CD14-positive monocyte (primary cell): Measurements from ENCODE around the gene DPYD. TPM values are rescaled to one million over a fixed set of nuclear protein-coding genes. Genes with fewer than 3 reads are reported as not detected.

ENCODE experiments used
- DNase-seq, 3 donors: peaks; one replicate each; pipeline ENCODE4 v3.0.0-alpha.2; 2011 to 2022
- H2AFZ ChIP-seq: 2 replicates; pipeline ENCODE4 v1.6.0; 2012; ENCODE audit warnings: mild to moderate bottlenecking, low read depth, low read length, inconsistent platforms; ENCODE audit not compliant: insufficient read depth, poor library complexity, severe bottlenecking
- H3K27ac ChIP-seq, 2 donors: 1 replicate in 1 of 2; 2 replicates in 1 of 2; pipeline ENCODE4 v1.5.1; 2012 to 2013; ENCODE audit warnings: low read length in 2 of 2, control low read depth in 1 of 2, inconsistent platforms in 1 of 2, low read depth in 1 of 2, mild to moderate bottlenecking in 1 of 2
- H3K27me3 ChIP-seq, 2 donors: one replicate each; pipeline versions ENCODE4 v1.6.0 to v1.6.1; 2011 to 2013; ENCODE audit warnings: low read length in 2 of 2; ENCODE audit not compliant: control insufficient read depth in 2 of 2, insufficient read depth in 2 of 2
- H3K36me3 ChIP-seq, 2 donors: replicated peaks in 1 of 2; 1 replicate in 1 of 2; 2 replicates in 1 of 2; pipeline versions ENCODE4 v1.5.1 to v1.6.1; 2012 to 2013; ENCODE audit warnings: low read length in 2 of 2, control low read depth in 1 of 2, inconsistent platforms in 1 of 2, mild to moderate bottlenecking in 1 of 2; ENCODE audit not compliant: insufficient read depth in 2 of 2, control insufficient read depth in 1 of 2
- H3K4me1 ChIP-seq, 2 donors: 1 replicate in 1 of 2; 2 replicates in 1 of 2; pipeline versions ENCODE4 v1.5.1 to v1.6.1; 2012 to 2013; ENCODE audit warnings: low read length in 2 of 2, control low read depth in 1 of 2, inconsistent platforms in 1 of 2, mild to moderate bottlenecking in 1 of 2, moderate library complexity in 1 of 2; ENCODE audit not compliant: insufficient read depth in 2 of 2, control insufficient read depth in 1 of 2
- H3K4me2 ChIP-seq: replicated peaks from 2 replicates; pipeline ENCODE3; 2012; ENCODE audit warnings: low read length, moderate library complexity, mild to moderate bottlenecking; ENCODE audit not compliant: poor library complexity, severe bottlenecking; ENCODE audit errors: extremely low read depth
- H3K4me3 ChIP-seq, 3 experiments: fragments of 200-600 bp in 1 of 3; sonication (generic) in 1 of 3; replicated peaks in 1 of 3; 1 replicate in 2 of 3; 2 replicates in 1 of 3; pipeline ENCODE4 v1.5.1; 2011 to 2013; ENCODE audit warnings: low read length in 3 of 3, mild to moderate bottlenecking in 3 of 3, control low read depth in 2 of 3, low read depth in 2 of 3, inconsistent platforms in 1 of 3, moderate library complexity in 1 of 3
- H3K79me2 ChIP-seq: 2 replicates; pipeline ENCODE4 v1.6.0; 2012; ENCODE audit warnings: mild to moderate bottlenecking, control low read depth, inconsistent platforms, low read length, moderate library complexity; ENCODE audit not compliant: insufficient read depth
- H3K9ac ChIP-seq: 2 replicates; pipeline ENCODE4 v1.6.0; 2017; ENCODE audit warnings: low read length, mild to moderate bottlenecking; ENCODE audit not compliant: insufficient read depth, poor library complexity, severe bottlenecking
- H3K9me3 ChIP-seq, 2 donors: replicated peaks in 1 of 2; 1 replicate in 1 of 2; 2 replicates in 1 of 2; pipeline versions ENCODE4 v1.5.1 to v1.6.1; 2012 to 2013; ENCODE audit warnings: low read length in 2 of 2, control low read depth in 1 of 2; ENCODE audit not compliant: control insufficient read depth in 1 of 2, insufficient read depth in 1 of 2
- H4K20me1 ChIP-seq: 2 replicates; pipeline ENCODE4 v1.6.0; 2012; ENCODE audit warnings: mild to moderate bottlenecking, low read length, control low read depth, moderate library complexity; ENCODE audit not compliant: insufficient read depth
- H3K27ac Mint-ChIP-seq, 7 donors: one replicate each; pipeline ENCODE4 v1.8.0; 2020; ENCODE audit warnings: mild to moderate bottlenecking in 7 of 7, mixed read lengths in 7 of 7, moderate library complexity in 6 of 7, inconsistent platforms in 2 of 7
- H3K27me3 Mint-ChIP-seq, 3 donors: one replicate each; pipeline ENCODE4 v1.8.0; 2021 to 2022; ENCODE audit warnings: low read depth in 3 of 3, mild to moderate bottlenecking in 3 of 3, mixed read lengths in 3 of 3, moderate library complexity in 3 of 3, inconsistent platforms in 1 of 3
- H3K36me3 Mint-ChIP-seq, 2 donors: one replicate each; pipeline ENCODE4 v1.8.0; 2020; ENCODE audit warnings: mixed read lengths in 2 of 2, inconsistent platforms in 1 of 2, mild to moderate bottlenecking in 1 of 2
- H3K4me1 Mint-ChIP-seq: one replicate; pipeline ENCODE4 v1.8.0; 2020; ENCODE audit warnings: mild to moderate bottlenecking, mixed read lengths
- H3K4me3 Mint-ChIP-seq, 2 donors: one replicate each; pipeline ENCODE4 v1.8.0; 2020; ENCODE audit warnings: mild to moderate bottlenecking in 2 of 2, mixed read lengths in 2 of 2, moderate library complexity in 1 of 2
- H3K9me3 Mint-ChIP-seq, 7 donors: one replicate each; pipeline ENCODE4 v1.8.0; 2020 to 2022; ENCODE audit warnings: mixed read lengths in 7 of 7, mild to moderate bottlenecking in 6 of 7, moderate library complexity in 6 of 7, inconsistent platforms in 2 of 7
- WGBS: methylation state at CpG from one replicate; pipeline ENCODE4 v1.1.5; 2013; ENCODE audit warnings: missing lambda C conversion rate; ENCODE audit not compliant: insufficient coverage; 5-methylcytosine and 5-hydroxymethylcytosine counted together
- intact Hi-C, 2 donors: fragments of 100-400 bp; cut with micrococcal nuclease; formaldehyde crosslinking; loops; one replicate each; pipeline versions ENCODE4 v1.15.0 to v1.15.1; 2023
- polyA plus RNA-seq, 3 donors: library from polyadenylated mRNA; depleted of rRNA in 1 of 3; unstranded in 2 of 3; stranded (reverse) in 1 of 3; fragments of 300-500 nt in 2 of 3; fragments of >200 nt in 1 of 3; fragmentation: Illumina TruSeq in 2 of 3; gene quantifications; 1 replicate in 2 of 3; 2 replicates in 1 of 3; pipeline ENCODE4 v1.2.3, GENCODE V29; 2012 to 2021
- TF ChIP-seq, protein P1 (sequence below): fragments of 200-600 bp; IDR thresholded peaks from one replicate; pipeline ENCODE4 v1.8.0; 2022; ENCODE audit warnings: antibody characterized with exemption, mild to moderate bottlenecking

Gene DPYD
- polyA plus RNA-seq, 3 donors = 87.6 to 171 (median 144) TPM

GRCh38 chr1:97841338-97841737 lies 79.5 kb downstream of the DPYD start:
- H3K9ac ChIP-seq = no peak overlapping the region
- no CpG with 5 or more reads among the region's 1 CpG for WGBS

DNA sequence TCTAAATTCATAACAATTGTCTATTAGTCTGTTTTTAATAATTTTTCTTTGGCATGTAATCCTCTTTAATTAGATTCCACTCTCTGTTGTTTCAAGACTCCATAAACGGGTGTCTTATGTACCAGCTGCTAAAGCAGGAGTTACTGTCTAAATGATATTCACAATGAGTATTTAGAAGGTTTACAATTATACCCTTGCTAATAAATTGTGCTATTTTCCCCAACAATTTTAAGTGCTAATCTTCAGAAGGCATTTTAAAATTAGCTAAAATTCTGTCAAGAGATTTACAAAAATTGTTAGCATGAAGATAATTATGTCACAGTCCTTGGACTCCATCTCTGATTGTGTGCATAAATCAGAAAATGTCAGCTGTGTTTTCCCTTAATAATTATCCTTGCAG lies 83.7 kb downstream of the DPYD start:
- Mint-ChIP-seq H3K9me3 (peaks cover 0 to 2% (median 0%) of the 10 kb centered on the region in 7 donors), H3K4me1 (peaks cover 35% of the 10 kb centered on the region), H3K27me3 (no peaks in the 10 kb centered on the region), H3K27ac (no peak overlapping the region), H3K36me3 (peaks cover 7 to 8% of the 10 kb centered on the region in 2 donors), H3K4me3 (no peak overlapping the region)
- Histone ChIP-seq H3K27me3 (no peaks in the 10 kb centered on the region), H3K36me3 (no peaks in the 10 kb centered on the region), H3K79me2 (peaks cover 84% of the 10 kb centered on the region), H2AFZ (no peak overlapping the region), H3K4me2 (no peak overlapping the region), H3K9me3 (no peaks in the 10 kb centered on the region), H3K27ac (no peak overlapping the region), H3K4me1 (peaks cover 12 to 23% of the 10 kb centered on the region in 2 donors), H3K4me3 (no peak overlapping the region), H4K20me1 (peaks cover 94% of the 10 kb centered on the region), H3K9ac (no peak overlapping the region)
- intact Hi-C loops = no loop called here
- WGBS = no CpG with 5 or more reads among the region's 1 CpG
- TF ChIP-seq, protein P1, sequence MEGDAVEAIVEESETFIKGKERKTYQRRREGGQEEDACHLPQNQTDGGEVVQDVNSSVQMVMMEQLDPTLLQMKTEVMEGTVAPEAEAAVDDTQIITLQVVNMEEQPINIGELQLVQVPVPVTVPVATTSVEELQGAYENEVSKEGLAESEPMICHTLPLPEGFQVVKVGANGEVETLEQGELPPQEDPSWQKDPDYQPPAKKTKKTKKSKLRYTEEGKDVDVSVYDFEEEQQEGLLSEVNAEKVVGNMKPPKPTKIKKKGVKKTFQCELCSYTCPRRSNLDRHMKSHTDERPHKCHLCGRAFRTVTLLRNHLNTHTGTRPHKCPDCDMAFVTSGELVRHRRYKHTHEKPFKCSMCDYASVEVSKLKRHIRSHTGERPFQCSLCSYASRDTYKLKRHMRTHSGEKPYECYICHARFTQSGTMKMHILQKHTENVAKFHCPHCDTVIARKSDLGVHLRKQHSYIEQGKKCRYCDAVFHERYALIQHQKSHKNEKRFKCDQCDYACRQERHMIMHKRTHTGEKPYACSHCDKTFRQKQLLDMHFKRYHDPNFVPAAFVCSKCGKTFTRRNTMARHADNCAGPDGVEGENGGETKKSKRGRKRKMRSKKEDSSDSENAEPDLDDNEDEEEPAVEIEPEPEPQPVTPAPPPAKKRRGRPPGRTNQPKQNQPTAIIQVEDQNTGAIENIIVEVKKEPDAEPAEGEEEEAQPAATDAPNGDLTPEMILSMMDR = no peak
- DNase-seq = no peak

More at GRCh38 chr1:97841338-97841737, 79.5 kb downstream of the DPYD start:
- H3K4me1 ChIP-seq = peaks cover 0 to 12% of the 10 kb centered on the region in 2 donors
- peaks cover 25% of the 10 kb centered on the region in 2 donors for H3K36me3 Mint-ChIP-seq
- H2AFZ ChIP-seq = no peak overlapping the region
- peaks cover 78% of the 10 kb centered on the region for H3K79me2 ChIP-seq
- H3K4me3 Mint-ChIP-seq = no peak overlapping the region
- intact Hi-C loops = no loop called here
- no peak overlapping the region for H3K27ac ChIP-seq
- peaks cover 16 to 23% of the 10 kb centered on the region in 2 donors for H3K36me3 ChIP-seq
- H3K27ac Mint-ChIP-seq = peak overlapping the region in 1 of 7 donors; percentile 50
- DNase-seq = no peak
- H3K9me3 ChIP-seq = no peaks in the 10 kb centered on the region
- H3K9me3 Mint-ChIP-seq = peaks cover 0 to 4% (median 0%) of the 10 kb centered on the region in 7 donors
- H3K4me2 ChIP-seq = no peak overlapping the region
- H3K4me3 ChIP-seq = no peak overlapping the region
- H4K20me1 ChIP-seq = peaks cover 91% of the 10 kb centered on the region
- no peaks in the 10 kb centered on the region for H3K27me3 ChIP-seq
- peaks cover 15% of the 10 kb centered on the region for H3K4me1 Mint-ChIP-seq
- peaks cover 0 to 1% (median 0%) of the 10 kb centered on the region in 3 donors for H3K27me3 Mint-ChIP-seq
- TF ChIP-seq, protein P1 = no peak
